Measurements from ENCODE around the gene OR5K3. TPM values are rescaled to one million over a fixed set of nuclear protein-coding genes. Genes with fewer than 3 reads are reported as not detected.

Gene OR5K3
- total RNA-seq, 1 experiment from 2014 or later, result not detected

GRCh38 chr3:98341758-98342157 lies 48.7 kb upstream of the OR5K3 start:
- Histone ChIP-seq H3K4me2 (ENCODE audit: insufficient read depth, insufficient read length, low read length) (no peak overlapping the region), H3K14ac (ENCODE audit: insufficient read depth, low read length) (no peak overlapping the region), H2AFZ (ENCODE audit: low read length) (no peak overlapping the region), H3K18ac (ENCODE audit: insufficient read length, low read depth, low read length) (no peak overlapping the region), H2BK12ac (ENCODE audit: insufficient read length, low read depth, low read length) (no peak overlapping the region), H2BK20ac (ENCODE audit: low read depth, low read length, poor library complexity, severe bottlenecking) (no peak overlapping the region), H2AK5ac (ENCODE audit: insufficient read length, low read length) (no peak overlapping the region), H3K4me1 (ENCODE audit: insufficient read depth, low read length) (no peaks in the 10 kb centered on the region; the same call in 1 of the 2 replicates), H3T11ph (ENCODE audit: low read length) (no peak overlapping the region), H4K91ac (ENCODE audit: insufficient read length, low read depth, low read length) (no peak overlapping the region), H4K8ac (replicated peaks; ENCODE audit: insufficient read length, low read depth, low read length) (no peak overlapping the region), H4K5ac (ENCODE audit: insufficient read length, low read depth, low read length) (no peak overlapping the region), H3K27me3 (ENCODE audit: insufficient read depth, low read length) (no peaks in the 10 kb centered on the region), H3K9me3 (ENCODE audit: control insufficient read depth, low read depth, low read length) (no peaks in the 10 kb centered on the region), H3K56ac (ENCODE audit: insufficient read length, low read depth, low read length) (no peak overlapping the region), H4K20me1 (ENCODE audit: control insufficient read depth, insufficient read depth, insufficient read length) (no peaks in the 10 kb centered on the region), H2BK15ac (ENCODE audit: low read depth, low read length) (no peak overlapping the region), H3K79me1 (ENCODE audit: insufficient read depth, low read depth, low read length, poor library complexity, severe bottlenecking) (no peaks in the 10 kb centered on the region), H2BK120ac (ENCODE audit: low read depth, low read length, poor library complexity, severe bottlenecking) (no peak overlapping the region), H3K4ac (ENCODE audit: low read depth, low read length) (no peak overlapping the region), H3K79me2 (ENCODE audit: insufficient read depth, low read length) (no peaks in the 10 kb centered on the region), H2BK5ac (ENCODE audit: insufficient read length, low read length) (no peak overlapping the region), H3K23me2 (ENCODE audit: insufficient read length, low read depth, low read length, poor library complexity, severe bottlenecking) (no peaks in the 10 kb centered on the region), H3K23ac (ENCODE audit: insufficient read length, low read depth, low read length) (no peak overlapping the region), H3K27ac (ENCODE audit: insufficient read length, low read depth, low read length) (no peak overlapping the region), H3K9ac (ENCODE audit: extremely low read depth, insufficient read length, low read length) (no peak overlapping the region)
- Mint-ChIP-seq H3K36me3 (ENCODE audit: insufficient read depth in 1 of 3, low read depth in 3 of 3) (no peaks in the 10 kb centered on the region), H3K9me3 (no peaks in the 10 kb centered on the region), H3K4me3 (no peak overlapping the region), H3K27ac (no peak overlapping the region), H3K27me3 (ENCODE audit: low read depth) (no peaks in the 10 kb centered on the region), H3K4me1 (peaks cover 6 to 10% of the 10 kb centered on the region in 2 experiments; a peak in 3 of 4 replicates)
- no peak for DNase-seq
- no peak for TF ChIP-seq CTCF (conservative IDR thresholded peaks at IDR 0.05)
- no CpG with 5 or more reads among the region's 6 CpGs for WGBS (ENCODE audit: extremely low coverage, insufficient read length, low lambda C conversion rate)
